ENCODE measurements around the gene ADAMTSL3.

DNA sequence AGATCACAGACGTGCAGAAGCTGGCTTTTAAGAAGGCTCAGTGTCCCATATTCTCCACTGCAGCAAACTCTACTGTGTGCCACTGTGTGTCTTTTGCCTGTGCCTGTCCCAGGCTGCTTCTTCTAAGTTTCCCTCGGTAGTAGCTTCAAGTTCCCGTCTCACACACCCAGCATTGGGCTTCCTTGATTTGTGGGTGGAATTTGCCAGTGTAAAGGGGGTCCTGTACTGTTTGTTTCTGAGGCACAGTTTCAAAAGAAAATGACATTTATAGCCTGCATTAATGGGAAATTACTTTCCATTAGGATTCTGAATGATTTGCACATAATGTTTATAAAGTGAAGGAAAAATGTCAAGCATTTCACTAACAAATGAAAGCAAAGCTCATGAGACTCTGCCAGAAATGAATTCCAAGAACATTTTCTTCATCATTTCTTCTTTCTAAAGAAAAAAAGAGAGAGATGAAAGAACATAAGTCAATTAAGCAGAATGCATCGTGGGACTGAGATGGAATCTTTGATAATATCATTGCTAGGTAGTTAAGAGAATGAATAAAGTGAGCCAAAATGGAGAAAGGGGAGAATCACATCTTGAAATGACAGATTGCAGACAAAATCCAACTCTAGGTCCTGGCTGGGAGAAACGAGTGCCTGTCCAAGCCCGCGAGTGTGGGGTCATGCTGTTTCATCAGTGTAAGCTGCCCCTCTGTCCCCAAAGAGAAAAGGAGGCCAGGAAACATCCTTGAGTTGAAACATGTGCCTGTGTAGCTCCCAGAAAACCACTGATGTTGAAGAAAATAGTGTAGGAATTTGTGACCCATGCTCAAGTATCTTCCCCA lies 48.6 kb upstream of the ADAMTSL3 start:
- TF ChIP-seq POLR2A (IDR thresholded peaks at IDR 0.05; ENCODE audit: low read length) (no peak), GATA1 (IDR thresholded peaks at IDR 0.05; ENCODE audit: low read depth, low read length) (no peak)

Data from erythroblast (primary cell).